SU-DHL-6 (cell line): Measurements from ENCODE around the gene OR4X1.
"Not testable (repeated sequence)": the region's sequence is repeated elsewhere in the genome, so short reads cannot be mapped to it uniquely, and the experiment has no call there.

ENCODE experiments used
- H2AFZ ChIP-seq: fragments of 200-600 bp; sonication (generic); 2 replicates; pipeline ENCODE4 v1.6.1; 2014; ENCODE audit warnings: low read depth, mild to moderate bottlenecking, moderate library complexity, mixed read lengths, antibody characterized with exemption, low read length; ENCODE audit not compliant: severe bottlenecking
- H3F3A ChIP-seq: fragments of 200-600 bp; shearing (Covaris generic); 2 replicates; pipeline ENCODE4 v1.6.0; 2016; ENCODE audit warnings: antibody characterized with exemption, mild to moderate bottlenecking; ENCODE audit not compliant: insufficient read depth
- H3K27ac ChIP-seq: fragments of 200-600 bp; sonication (generic); 2 replicates; pipeline ENCODE4 v1.5.1; 2016; ENCODE audit warnings: low read depth, mild to moderate bottlenecking, low read length, moderate library complexity, mixed read lengths
- H3K27me3 ChIP-seq: fragments of 200-600 bp; sonication (generic), shearing (Covaris generic); 2 replicates; pipeline ENCODE4 v1.6.0; 2014; ENCODE audit warnings: mild to moderate bottlenecking, low read length
- H3K36me3 ChIP-seq: fragments of 200-600 bp; sonication (generic); 2 replicates; pipeline ENCODE4 v1.6.1; 2014; ENCODE audit warnings: mild to moderate bottlenecking, low read length, mixed read lengths
- H3K4me2 ChIP-seq: fragments of 300-600, 200-600 bp; shearing (Covaris generic), sonication (generic); 2 replicates; pipeline ENCODE4 v1.6.0; 2014; ENCODE audit warnings: low read length, low read depth, mild to moderate bottlenecking; ENCODE audit not compliant: poor library complexity, severe bottlenecking
- H3K4me3 ChIP-seq: fragments of 200-600 bp; sonication (generic); 2 replicates; pipeline ENCODE4 v1.5.1; 2014; ENCODE audit warnings: antibody characterized with exemption, low read length, mild to moderate bottlenecking, mixed read lengths; ENCODE audit not compliant: insufficient read depth, poor library complexity, severe bottlenecking
- H3K79me2 ChIP-seq: fragments of 200-600 bp; sonication (generic); 2 replicates; pipeline ENCODE4 v1.6.1; 2014; ENCODE audit warnings: mild to moderate bottlenecking, low read length, moderate library complexity; ENCODE audit not compliant: insufficient read depth
- H3K9ac ChIP-seq: fragments of 200-600 bp; sonication (generic); 2 replicates; pipeline ENCODE4 v1.7.0; 2014; ENCODE audit warnings: mild to moderate bottlenecking, low read length
- H3K9me2 ChIP-seq: fragments of 200-600 bp; sonication (generic); replicated peaks from 2 replicates; pipeline ENCODE4 v1.6.1; 2014; ENCODE audit warnings: low read length; ENCODE audit not compliant: insufficient read depth
- H3K9me3 ChIP-seq: fragments of 200-600 bp; sonication (generic); 2 replicates; pipeline ENCODE4 v1.6.1; 2014; ENCODE audit warnings: low read length, mixed read lengths; ENCODE audit not compliant: insufficient read depth
- H4K20me1 ChIP-seq: fragments of 200-600 bp; sonication (generic); 2 replicates; pipeline ENCODE4 v1.6.1; 2014; ENCODE audit warnings: low read depth, mild to moderate bottlenecking, antibody characterized with exemption, low read length, moderate library complexity, mixed read lengths
- EZH2phosphoT487 ChIP-seq: fragments of 200-600 bp; sonication (generic), shearing (Covaris generic); conservative IDR thresholded peaks from 2 replicates; pipeline ENCODE4 v1.6.1; 2018; ENCODE audit warnings: mild to moderate bottlenecking, antibody characterized with exemption, low read length, moderate library complexity, mixed read lengths
- TF ChIP-seq, protein P1 (sequence below): fragments of 200-600 bp; sonication (generic); IDR thresholded peaks from one replicate; pipeline ENCODE4 v1.5.1; 2017; ENCODE audit warnings: antibody characterized with exemption, mild to moderate bottlenecking, low read length, moderate library complexity; ENCODE audit not compliant: insufficient read depth, poor library complexity, severe bottlenecking

The OR4X1 gene

DNA sequence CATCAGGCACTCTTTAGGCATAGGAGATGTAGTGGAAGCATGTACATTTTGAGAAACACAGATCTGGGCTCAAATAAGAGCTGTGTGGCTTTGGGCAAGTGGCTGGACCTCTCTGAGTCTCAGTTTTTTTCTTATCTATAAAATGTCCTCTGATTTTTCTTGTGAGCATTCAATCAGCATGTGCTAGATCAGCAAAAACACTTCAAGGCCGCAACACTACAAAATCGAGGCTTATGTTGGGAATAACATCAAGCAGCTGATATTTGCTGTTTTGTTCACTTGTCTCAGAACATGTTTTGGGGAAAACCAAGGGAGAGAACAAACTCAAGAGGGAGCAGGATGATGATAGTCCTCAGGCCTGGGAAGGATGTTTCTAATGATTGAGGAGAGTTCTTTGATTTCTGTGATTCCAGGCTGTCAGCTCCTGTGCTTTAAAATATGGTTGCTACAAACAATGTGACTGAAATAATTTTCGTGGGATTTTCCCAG lies at the start of gene OR4X1:
OR4X1 (plus strand) TSS at position 439 of the 489 bp plus-strand sequence; CDS start at position 439, 0 bp downstream.
- Histone ChIP-seq H3K4me3 (no peak within 1 kb of the TSS), H3K9ac (no peak within 1 kb of the TSS), H3K9me2 (no peaks in the 10 kb centered on the region), H3K79me2 (no peaks in the 10 kb centered on the region), H3K27me3 (no peaks in the 10 kb centered on the region), H3K9me3 (no peaks in the 10 kb centered on the region), H4K20me1 (no peaks in the 10 kb centered on the region), H3F3A (no peaks in the 10 kb centered on the region), H3K27ac (no peak within 1 kb of the TSS), H3K36me3 (no peaks in the 10 kb centered on the region), H3K4me2 (no peak within 1 kb of the TSS), H2AFZ (no peak within 1 kb of the TSS)
- TF ChIP-seq, protein P1, sequence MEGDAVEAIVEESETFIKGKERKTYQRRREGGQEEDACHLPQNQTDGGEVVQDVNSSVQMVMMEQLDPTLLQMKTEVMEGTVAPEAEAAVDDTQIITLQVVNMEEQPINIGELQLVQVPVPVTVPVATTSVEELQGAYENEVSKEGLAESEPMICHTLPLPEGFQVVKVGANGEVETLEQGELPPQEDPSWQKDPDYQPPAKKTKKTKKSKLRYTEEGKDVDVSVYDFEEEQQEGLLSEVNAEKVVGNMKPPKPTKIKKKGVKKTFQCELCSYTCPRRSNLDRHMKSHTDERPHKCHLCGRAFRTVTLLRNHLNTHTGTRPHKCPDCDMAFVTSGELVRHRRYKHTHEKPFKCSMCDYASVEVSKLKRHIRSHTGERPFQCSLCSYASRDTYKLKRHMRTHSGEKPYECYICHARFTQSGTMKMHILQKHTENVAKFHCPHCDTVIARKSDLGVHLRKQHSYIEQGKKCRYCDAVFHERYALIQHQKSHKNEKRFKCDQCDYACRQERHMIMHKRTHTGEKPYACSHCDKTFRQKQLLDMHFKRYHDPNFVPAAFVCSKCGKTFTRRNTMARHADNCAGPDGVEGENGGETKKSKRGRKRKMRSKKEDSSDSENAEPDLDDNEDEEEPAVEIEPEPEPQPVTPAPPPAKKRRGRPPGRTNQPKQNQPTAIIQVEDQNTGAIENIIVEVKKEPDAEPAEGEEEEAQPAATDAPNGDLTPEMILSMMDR: no peak
- TF ChIP-seq EZH2phosphoT487: no peak

DNA sequence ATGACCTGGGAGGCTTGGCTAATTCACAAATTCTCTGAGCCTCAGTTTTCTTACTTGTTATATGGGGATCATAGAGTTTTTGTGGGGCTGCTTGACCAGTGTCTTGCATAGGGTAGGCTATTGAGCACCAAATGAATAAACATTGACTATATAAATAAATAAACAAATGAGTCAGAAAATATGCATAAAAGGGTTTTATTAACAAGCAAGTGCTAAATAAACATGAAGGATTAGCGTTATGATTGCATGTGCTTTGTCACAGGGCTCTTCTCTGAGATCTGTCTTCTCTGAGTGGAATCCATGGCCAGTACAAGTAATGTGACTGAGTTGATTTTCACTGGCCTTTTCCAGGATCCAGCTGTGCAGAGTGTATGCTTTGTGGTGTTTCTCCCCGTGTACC lies 47.2 kb upstream of the OR4X1 start, which contains the start of gene OR4B1:
OR4B1 (plus strand) TSS at position 301 of the 400 bp plus-strand sequence; CDS start at position 301, 0 bp downstream.
- Histone ChIP-seq H4K20me1 (no peaks in the 10 kb centered on the region), H3K36me3 (no peaks in the 10 kb centered on the region), H3K9me2 (no peaks in the 10 kb centered on the region), H3K4me3 (no peak within 1 kb of the TSS), H2AFZ (no peak within 1 kb of the TSS), H3K9me3 (no peaks in the 10 kb centered on the region), H3K27ac (no peak within 1 kb of the TSS), H3K9ac (no peak within 1 kb of the TSS), H3K79me2 (no peaks in the 10 kb centered on the region), H3F3A (no peaks in the 10 kb centered on the region), H3K27me3 (no peaks in the 10 kb centered on the region), H3K4me2 (no peak within 1 kb of the TSS)
- TF ChIP-seq, protein P1: no peak
- no peak for TF ChIP-seq EZH2phosphoT487

DNA sequence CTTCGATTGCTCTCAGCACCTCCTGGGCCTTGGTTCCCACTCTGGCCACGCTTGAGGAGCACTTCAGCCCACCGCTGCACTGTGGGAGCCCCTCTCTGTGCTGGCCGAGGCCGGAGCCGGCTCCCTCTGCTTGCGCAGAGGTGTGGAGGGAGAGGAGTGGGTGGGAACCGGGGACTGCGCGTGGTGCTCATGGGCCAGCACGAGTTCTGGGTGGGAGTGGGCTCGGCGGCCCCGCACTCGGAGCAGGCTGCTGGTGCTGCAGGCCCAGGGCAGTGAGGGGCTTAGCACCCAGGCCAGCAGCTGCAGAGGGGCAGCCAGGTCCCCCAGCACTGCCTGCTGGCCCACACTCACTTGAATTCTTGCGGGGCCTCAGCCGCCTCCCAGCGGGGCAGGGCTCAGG lies 34.9 kb upstream of the OR4X1 start:
- TF ChIP-seq, protein P1: no peak
- H2AFZ ChIP-seq: no peak overlapping the region
- H3K36me3 ChIP-seq: no peaks in the 10 kb centered on the region
- no peaks in the 10 kb centered on the region for H3K9me3 ChIP-seq
- no peak overlapping the region for H3K4me2 ChIP-seq
- H3K27ac ChIP-seq: no peak overlapping the region
- H3K27me3 ChIP-seq: no peaks in the 10 kb centered on the region
- H4K20me1 ChIP-seq: no peaks in the 10 kb centered on the region
- H3K4me3 ChIP-seq: no peak overlapping the region
- H3F3A ChIP-seq: no peaks in the 10 kb centered on the region
- H3K9ac ChIP-seq: no peak overlapping the region
- no peaks in the 10 kb centered on the region for H3K79me2 ChIP-seq
- H3K9me2 ChIP-seq: no peaks in the 10 kb centered on the region

DNA sequence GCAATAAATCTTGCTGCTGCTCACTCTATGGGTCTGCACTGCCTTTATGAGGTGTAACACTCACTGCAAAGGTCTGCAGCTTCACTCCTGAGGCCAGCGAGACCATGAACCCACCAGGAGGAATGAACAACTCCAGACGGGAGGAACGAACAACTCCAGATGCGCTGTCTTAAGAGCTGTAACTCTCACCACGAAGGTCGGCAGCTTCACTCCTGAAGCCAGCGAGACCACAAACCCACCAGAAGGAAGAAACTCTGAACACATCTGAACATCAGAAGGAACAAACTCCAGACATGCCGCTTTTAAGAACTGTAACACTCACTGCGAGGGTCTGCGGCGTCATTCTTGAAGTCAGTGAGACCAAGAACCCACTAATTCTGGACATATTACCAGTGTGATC lies 33.6 kb upstream of the OR4X1 start:
- not testable (repeated sequence) for H2AFZ ChIP-seq, H3K9ac ChIP-seq, H3K79me2 ChIP-seq, H3F3A ChIP-seq, H3K9me2 ChIP-seq, H3K4me3 ChIP-seq, H3K36me3 ChIP-seq, H3K27me3 ChIP-seq, H4K20me1 ChIP-seq, H3K27ac ChIP-seq, H3K4me2 ChIP-seq, H3K9me3 ChIP-seq
